Measurements from ENCODE around the gene EFCAB8.
"Not testable (repeated sequence)": the region's sequence is repeated elsewhere in the genome, so short reads cannot be mapped to it uniquely, and the experiment has no call there.

EFCAB8 gene

DNA sequence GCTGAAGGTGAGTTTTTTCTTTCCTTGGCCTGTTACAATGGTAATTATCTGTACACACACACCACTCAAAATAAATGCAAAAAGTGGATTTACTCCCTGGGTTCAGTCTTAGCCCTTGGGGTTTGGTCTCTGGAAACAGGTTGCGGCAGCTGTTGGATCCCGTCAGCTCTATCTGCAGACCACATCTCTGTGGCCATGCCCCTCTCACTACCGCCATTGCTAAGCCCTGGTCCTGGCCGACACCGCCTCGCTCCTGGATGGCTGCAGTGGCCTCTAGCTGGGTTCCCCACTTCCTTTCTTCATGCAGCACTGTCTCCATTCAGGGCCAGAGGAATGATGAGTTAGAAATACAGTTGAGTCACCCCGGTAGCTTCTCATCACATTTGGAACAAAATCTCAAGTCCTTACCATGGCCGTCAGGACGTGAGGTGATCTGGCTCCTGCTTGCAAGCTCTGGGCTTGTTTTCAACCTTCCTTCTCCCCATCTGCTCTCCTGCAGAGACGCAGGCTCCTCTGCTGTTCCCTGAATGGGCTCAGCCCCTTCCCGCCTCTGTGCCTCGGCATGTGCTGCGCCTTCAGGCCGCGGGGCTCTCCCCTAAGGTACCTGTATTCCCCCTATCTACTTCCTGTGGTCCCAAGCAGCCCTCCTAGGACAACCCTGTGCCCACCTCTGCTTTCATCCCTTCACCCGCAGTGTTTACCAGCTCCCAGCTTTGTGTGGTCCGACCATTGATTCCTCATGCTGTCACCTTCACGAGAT lies 38.0 kb downstream of the EFCAB8 start:
- TF ChIP-seq, protein P1, sequence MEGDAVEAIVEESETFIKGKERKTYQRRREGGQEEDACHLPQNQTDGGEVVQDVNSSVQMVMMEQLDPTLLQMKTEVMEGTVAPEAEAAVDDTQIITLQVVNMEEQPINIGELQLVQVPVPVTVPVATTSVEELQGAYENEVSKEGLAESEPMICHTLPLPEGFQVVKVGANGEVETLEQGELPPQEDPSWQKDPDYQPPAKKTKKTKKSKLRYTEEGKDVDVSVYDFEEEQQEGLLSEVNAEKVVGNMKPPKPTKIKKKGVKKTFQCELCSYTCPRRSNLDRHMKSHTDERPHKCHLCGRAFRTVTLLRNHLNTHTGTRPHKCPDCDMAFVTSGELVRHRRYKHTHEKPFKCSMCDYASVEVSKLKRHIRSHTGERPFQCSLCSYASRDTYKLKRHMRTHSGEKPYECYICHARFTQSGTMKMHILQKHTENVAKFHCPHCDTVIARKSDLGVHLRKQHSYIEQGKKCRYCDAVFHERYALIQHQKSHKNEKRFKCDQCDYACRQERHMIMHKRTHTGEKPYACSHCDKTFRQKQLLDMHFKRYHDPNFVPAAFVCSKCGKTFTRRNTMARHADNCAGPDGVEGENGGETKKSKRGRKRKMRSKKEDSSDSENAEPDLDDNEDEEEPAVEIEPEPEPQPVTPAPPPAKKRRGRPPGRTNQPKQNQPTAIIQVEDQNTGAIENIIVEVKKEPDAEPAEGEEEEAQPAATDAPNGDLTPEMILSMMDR (IDR thresholded peaks at IDR 0.05; ENCODE audit: borderline replicate concordance, control extremely low read depth, extremely low read depth, insufficient read depth, missing control alignments), result no peak
- no peak for DNase-seq (ENCODE audit: low spot score)
- in situ Hi-C loops (cut with MboI; ENCODE audit: low sequenced_read_pairs, unreplicated experiment), result no loop called here

DNA sequence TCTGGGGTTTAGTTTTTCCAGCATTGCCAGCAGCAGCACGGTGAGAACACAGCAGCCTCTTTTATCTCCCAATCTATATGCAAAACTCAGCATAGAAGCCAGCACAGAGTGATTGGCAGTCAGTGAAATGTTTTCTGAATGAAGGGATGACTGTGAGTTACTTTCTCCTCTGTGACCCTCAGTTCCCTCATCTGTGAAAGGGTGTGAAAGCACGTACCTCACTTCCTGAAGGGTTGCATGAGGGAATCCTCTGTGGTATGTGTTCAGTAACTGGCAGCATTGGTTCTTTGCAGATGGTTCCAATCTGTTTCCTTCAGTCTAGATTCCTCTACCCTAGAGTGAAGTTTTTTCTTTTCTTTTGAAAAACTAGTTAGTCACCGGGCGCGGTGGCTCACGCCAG lies 40.0 kb downstream of the EFCAB8 start:
- TF ChIP-seq, protein P1 (IDR thresholded peaks at IDR 0.05; ENCODE audit: borderline replicate concordance, control extremely low read depth, extremely low read depth, insufficient read depth, missing control alignments), result no peak
- DNase-seq (ENCODE audit: low spot score), result no peak
- in situ Hi-C loops (cut with MboI; ENCODE audit: low sequenced_read_pairs, unreplicated experiment), result no loop called here

DNA sequence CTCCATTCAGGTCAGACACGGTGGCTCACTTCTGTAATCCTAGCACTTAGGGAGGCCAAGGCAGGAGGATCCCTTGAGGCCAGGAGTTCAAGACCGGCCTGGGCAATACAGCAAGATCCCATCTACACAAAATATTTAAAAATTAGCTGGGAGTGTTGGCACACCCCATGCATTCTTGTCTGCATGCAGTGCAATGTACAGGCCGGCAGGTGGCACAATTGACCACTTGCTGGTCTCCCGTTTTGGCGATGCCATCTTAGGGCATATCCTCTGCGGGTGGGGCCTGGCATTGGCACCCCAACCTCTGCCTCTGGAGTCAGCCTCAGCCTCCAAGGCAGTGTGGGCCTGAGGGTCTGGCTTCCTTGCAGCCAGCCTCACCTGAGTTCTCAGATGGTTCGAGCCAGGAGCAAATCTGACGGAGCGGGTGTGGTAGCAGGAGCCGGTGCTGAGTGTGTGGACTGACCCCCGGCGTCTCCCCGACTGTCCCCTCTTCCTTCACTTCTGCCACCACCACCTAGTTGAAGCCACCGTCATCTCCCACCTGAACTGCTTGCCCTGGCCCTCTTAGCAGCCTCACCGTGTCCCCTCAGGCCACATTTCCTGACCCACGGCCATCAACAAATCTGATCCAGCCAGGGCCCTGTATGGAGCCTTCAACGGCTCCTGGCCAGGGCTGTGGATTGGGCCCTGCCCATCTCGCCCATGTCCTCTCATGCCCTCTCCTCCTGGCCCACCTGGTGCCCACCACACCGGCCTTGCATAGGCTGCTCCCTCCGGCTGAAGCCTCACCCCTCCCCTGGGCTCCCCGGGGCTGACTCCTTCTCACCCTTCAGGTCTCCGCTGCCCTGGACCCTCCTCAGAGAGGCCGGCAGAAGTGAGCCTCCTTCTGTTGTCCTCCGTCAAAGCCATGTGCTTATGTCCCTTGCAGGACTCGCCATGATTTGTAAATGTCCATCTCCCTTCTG lies 44.0 kb downstream of the EFCAB8 start:
- DNase-seq (ENCODE audit: low spot score), result peak; percentile 84
- in situ Hi-C loops (cut with MboI; ENCODE audit: low sequenced_read_pairs, unreplicated experiment), result loop anchor here (10.0 kb wide), 1 partner anchor 192 kb away; no protein-coding TSS in a partner anchor
- TF ChIP-seq, protein P1 (IDR thresholded peaks at IDR 0.05; ENCODE audit: borderline replicate concordance, control extremely low read depth, extremely low read depth, insufficient read depth, missing control alignments), result peak; percentile 87

DNA sequence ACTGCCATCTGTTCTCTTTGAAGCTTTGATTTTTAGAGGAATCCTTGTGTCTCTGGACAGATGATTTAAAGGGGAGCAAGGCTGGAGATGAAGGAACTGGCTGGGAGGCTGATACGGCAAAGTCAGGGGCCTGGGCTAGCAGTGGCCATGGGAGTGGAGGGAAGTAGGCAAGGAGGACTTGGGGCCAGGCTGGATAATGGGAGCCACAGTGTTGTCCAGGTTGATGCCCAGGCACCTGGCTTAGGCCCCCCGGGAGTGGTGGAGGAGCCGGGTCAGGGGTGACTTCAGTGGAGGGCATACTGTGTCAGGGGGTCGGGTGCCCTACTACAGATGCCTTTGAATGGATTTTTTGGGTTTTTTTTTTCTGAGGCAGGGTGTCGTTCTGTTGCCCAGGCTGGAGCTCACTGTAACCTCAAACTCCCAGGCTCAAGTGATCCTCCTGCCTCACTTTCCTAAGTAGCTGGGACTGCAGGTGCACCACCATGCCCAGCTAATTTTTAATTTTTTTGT lies 45.0 kb downstream of the EFCAB8 start:
- in situ Hi-C loops (cut with MboI; ENCODE audit: low sequenced_read_pairs, unreplicated experiment), result loop anchor here (10.0 kb wide), 1 partner anchor 191 kb away; no protein-coding TSS in a partner anchor
- TF ChIP-seq, protein P1 (IDR thresholded peaks at IDR 0.05; ENCODE audit: borderline replicate concordance, control extremely low read depth, extremely low read depth, insufficient read depth, missing control alignments), result no peak
- no peak for DNase-seq (ENCODE audit: low spot score)

DNA sequence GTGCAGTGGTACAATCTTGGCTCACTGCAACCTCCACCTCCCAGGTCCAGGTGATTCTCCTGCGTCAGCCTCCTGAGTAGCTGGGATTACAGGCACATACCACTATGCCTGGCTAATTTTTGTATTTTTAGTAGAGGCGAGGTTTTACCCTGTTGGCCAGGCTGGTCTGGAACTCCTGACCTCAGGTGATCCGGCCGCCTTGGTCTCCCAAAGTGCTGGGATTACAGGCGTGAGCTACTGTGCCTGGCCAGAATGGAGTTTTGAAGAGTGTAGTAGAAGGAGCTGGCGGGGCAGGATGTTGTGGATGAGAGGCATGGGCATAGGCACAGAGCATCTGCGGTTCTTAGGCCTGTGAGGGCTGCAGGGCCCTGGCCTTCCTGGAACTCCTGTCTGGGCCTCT lies 46.0 kb downstream of the EFCAB8 start:
- not testable (repeated sequence) for DNase-seq (ENCODE audit: low spot score)
- in situ Hi-C loops (cut with MboI; ENCODE audit: low sequenced_read_pairs, unreplicated experiment), result loop anchor here (10.0 kb wide), 1 partner anchor 190 kb away; no protein-coding TSS in a partner anchor

DNA sequence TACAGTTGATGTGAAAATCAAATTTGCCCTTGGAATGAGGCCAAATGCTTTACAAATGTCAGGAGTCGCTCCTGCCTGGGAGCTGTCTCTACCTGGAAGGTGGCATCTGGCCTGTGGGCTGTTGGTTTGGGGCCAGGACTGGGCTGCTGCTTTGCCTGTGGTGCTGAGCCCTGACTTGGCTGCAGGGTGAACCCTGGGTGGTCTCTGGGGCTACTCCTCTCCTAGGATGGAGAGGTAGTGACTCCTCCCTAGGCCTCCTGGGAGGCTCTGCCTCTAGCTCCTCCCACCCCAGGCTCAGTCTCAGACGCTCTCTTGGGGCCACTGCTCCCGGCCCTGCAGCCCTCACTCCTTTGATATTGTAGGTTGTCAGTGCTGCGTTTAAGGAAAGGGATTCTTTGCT lies 47.5 kb downstream of the EFCAB8 start:
- no peak for DNase-seq (ENCODE audit: low spot score)
- in situ Hi-C loops (cut with MboI; ENCODE audit: low sequenced_read_pairs, unreplicated experiment), result loop anchor here (10.0 kb wide), 1 partner anchor 189 kb away; no protein-coding TSS in a partner anchor
- TF ChIP-seq, protein P1 (IDR thresholded peaks at IDR 0.05; ENCODE audit: borderline replicate concordance, control extremely low read depth, extremely low read depth, insufficient read depth, missing control alignments), result no peak
